ENCODE results near the gene ADAMTSL2.

DNA sequence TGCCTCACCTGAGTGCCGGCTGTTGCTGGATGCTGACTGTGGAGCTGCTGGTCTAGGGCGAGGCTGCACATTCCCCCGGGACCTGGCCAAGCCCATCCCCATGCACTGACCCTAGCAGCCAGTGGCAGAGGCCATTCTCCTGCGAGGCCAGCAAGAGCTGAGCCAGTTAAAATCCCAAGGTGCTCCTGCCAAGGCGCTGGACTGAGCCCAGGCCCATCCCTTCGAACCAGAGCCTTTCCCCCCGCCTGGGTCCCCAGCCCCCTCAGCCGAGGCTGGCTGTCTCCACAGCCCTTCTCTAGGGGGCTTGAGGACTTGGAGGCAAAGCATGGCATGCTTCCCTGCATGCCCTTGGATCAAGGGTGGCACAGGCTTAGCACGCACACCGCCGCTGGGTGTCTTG is 1.6 kb downstream of the ADAMTSL2 start:
- no peak for TF ChIP-seq RAD21 (IDR thresholded peaks at IDR 0.05; ENCODE audit: low read depth)
- TF ChIP-seq ZBTB7A (IDR thresholded peaks at IDR 0.05; ENCODE audit: low read depth): no peak
- no peak for TF ChIP-seq NFIC (IDR thresholded peaks at IDR 0.05)
- TF ChIP-seq TAF1 (IDR thresholded peaks at IDR 0.05; ENCODE audit: low read depth): no peak
- TF ChIP-seq USF1 (IDR thresholded peaks at IDR 0.05): no peak
- no peak for TF ChIP-seq MAX (IDR thresholded peaks at IDR 0.05)
- no peak for TF ChIP-seq EP300 (IDR thresholded peaks at IDR 0.05; ENCODE audit: borderline replicate concordance)
- no peak for TF ChIP-seq TCF12 (IDR thresholded peaks at IDR 0.05; ENCODE audit: low read depth)
- no peak for TF ChIP-seq CEBPB (IDR thresholded peaks at IDR 0.05)
- TF ChIP-seq, protein P1, sequence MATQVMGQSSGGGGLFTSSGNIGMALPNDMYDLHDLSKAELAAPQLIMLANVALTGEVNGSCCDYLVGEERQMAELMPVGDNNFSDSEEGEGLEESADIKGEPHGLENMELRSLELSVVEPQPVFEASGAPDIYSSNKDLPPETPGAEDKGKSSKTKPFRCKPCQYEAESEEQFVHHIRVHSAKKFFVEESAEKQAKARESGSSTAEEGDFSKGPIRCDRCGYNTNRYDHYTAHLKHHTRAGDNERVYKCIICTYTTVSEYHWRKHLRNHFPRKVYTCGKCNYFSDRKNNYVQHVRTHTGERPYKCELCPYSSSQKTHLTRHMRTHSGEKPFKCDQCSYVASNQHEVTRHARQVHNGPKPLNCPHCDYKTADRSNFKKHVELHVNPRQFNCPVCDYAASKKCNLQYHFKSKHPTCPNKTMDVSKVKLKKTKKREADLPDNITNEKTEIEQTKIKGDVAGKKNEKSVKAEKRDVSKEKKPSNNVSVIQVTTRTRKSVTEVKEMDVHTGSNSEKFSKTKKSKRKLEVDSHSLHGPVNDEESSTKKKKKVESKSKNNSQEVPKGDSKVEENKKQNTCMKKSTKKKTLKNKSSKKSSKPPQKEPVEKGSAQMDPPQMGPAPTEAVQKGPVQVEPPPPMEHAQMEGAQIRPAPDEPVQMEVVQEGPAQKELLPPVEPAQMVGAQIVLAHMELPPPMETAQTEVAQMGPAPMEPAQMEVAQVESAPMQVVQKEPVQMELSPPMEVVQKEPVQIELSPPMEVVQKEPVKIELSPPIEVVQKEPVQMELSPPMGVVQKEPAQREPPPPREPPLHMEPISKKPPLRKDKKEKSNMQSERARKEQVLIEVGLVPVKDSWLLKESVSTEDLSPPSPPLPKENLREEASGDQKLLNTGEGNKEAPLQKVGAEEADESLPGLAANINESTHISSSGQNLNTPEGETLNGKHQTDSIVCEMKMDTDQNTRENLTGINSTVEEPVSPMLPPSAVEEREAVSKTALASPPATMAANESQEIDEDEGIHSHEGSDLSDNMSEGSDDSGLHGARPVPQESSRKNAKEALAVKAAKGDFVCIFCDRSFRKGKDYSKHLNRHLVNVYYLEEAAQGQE (IDR thresholded peaks at IDR 0.05; ENCODE audit: low read depth): no peak
- TF ChIP-seq EGR1 (IDR thresholded peaks at IDR 0.05): no peak
- no peak for TF ChIP-seq CREB1 (IDR thresholded peaks at IDR 0.05; ENCODE audit: low read depth)
- no peak for TF ChIP-seq YY1 (IDR thresholded peaks at IDR 0.05; ENCODE audit: low read depth)
